Activated B cell treated with CpG ODN at 0.5 μM for 24 hours (primary cell): Measurements from ENCODE around the gene FLNB. TPM values are rescaled to one million over a fixed set of nuclear protein-coding genes. Genes with fewer than 3 reads are reported as not detected.
A peak's percentile ranks its signal among the peaks of the same experiment; 100 is the strongest.

Source experiments
- ATAC-seq: fragments of 200-7000 bp; cut with Tn5 transposase; one replicate; pipeline ENCODE4 v1.10.0; 2021; ENCODE audit warnings: low read depth, mild to moderate bottlenecking, moderate library complexity
- CTCF ChIA-PET: fragments of 350-600 bp; sonication (Branson Sonifier 250); formaldehyde crosslinking; loops from one replicate; lab custom pipeline; 2021; ENCODE audit warnings: antibody characterized with exemption; lab: Charles Lee
- POLR2A ChIA-PET: fragments of 350-600 bp; sonication (Branson Sonifier 250); formaldehyde crosslinking; loops from one replicate; lab custom pipeline; 2021; ENCODE audit warnings: antibody characterized with exemption; lab: Charles Lee
- DNase-seq: peaks from one replicate; pipeline ENCODE4 v3.0.0; 2022
- H3K27ac Mint-ChIP-seq: one replicate; pipeline ENCODE4 v1.8.0; 2020; ENCODE audit warnings: mixed read lengths
- H3K27me3 Mint-ChIP-seq: one replicate; pipeline ENCODE4 v1.8.0; 2021; ENCODE audit warnings: mixed read lengths
- H3K36me3 Mint-ChIP-seq: one replicate; pipeline ENCODE4 v1.8.0; 2021; ENCODE audit warnings: low read depth, mixed read lengths
- H3K4me1 Mint-ChIP-seq: one replicate; pipeline ENCODE4 v1.8.0; 2021; ENCODE audit warnings: mixed read lengths
- H3K4me3 Mint-ChIP-seq: one replicate; pipeline ENCODE4 v1.8.0; 2020; ENCODE audit warnings: mild to moderate bottlenecking, mixed read lengths
- H3K9me3 Mint-ChIP-seq: one replicate; pipeline ENCODE4 v1.8.0; 2020; ENCODE audit warnings: mixed read lengths
- intact Hi-C: fragments of 100-400 bp; cut with micrococcal nuclease; formaldehyde crosslinking; loops from one replicate; pipeline ENCODE4 v1.15.1; 2024
- total RNA-seq: library from RNA; stranded (reverse); gene quantifications from 2 replicates; pipeline ENCODE4 v1.2.3, GENCODE V29; 2022
- TF ChIP-seq, protein P1 (sequence below): fragments of 200-600 bp; IDR thresholded peaks from one replicate; pipeline ENCODE4 v1.8.0; 2022; ENCODE audit warnings: antibody characterized with exemption, mild to moderate bottlenecking

The FLNB gene
- total RNA-seq, 1 donor from 2014 or later: 16.7 TPM

- peak overlapping the region; percentile 81 for H3K4me3 Mint-ChIP-seq
- no peak overlapping the region for H3K27ac Mint-ChIP-seq
- H3K36me3 Mint-ChIP-seq: no peaks in the 10 kb centered on the region
- ATAC-seq (peak; percentile 96), DNase-seq (peak; percentile 91)
- H3K27me3 Mint-ChIP-seq: no peaks in the 10 kb centered on the region
- H3K9me3 Mint-ChIP-seq: no peaks in the 10 kb centered on the region
- intact Hi-C loops: loop anchor here (1.0 to 10.0 kb wide), 8 partner anchors 122 to 1003 kb away; partner anchors contain the start of gene FLNB
- POLR2A ChIA-PET: interaction anchor here (0.6 to 2.2 kb wide), 8 partner anchors 19 to 169 kb away, joined by 3 to 17 read pairs (median 6); partner anchors contain the start of genes HTD2 and RPP14
- TF ChIP-seq, protein P1, sequence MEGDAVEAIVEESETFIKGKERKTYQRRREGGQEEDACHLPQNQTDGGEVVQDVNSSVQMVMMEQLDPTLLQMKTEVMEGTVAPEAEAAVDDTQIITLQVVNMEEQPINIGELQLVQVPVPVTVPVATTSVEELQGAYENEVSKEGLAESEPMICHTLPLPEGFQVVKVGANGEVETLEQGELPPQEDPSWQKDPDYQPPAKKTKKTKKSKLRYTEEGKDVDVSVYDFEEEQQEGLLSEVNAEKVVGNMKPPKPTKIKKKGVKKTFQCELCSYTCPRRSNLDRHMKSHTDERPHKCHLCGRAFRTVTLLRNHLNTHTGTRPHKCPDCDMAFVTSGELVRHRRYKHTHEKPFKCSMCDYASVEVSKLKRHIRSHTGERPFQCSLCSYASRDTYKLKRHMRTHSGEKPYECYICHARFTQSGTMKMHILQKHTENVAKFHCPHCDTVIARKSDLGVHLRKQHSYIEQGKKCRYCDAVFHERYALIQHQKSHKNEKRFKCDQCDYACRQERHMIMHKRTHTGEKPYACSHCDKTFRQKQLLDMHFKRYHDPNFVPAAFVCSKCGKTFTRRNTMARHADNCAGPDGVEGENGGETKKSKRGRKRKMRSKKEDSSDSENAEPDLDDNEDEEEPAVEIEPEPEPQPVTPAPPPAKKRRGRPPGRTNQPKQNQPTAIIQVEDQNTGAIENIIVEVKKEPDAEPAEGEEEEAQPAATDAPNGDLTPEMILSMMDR: peak; percentile 27
- H3K4me1 Mint-ChIP-seq: peaks cover 24% of the 10 kb centered on the region
- CTCF ChIA-PET: interaction anchor here (0.6 to 4.1 kb wide), 24 partner anchors 10 to 454 kb away, joined by 3 to 46 read pairs (median 4); partner anchors contain the start of genes FLNB, HTD2 and RPP14
Observed at GRCh38 chr3:58177747-58178527, 169.7 kb downstream of the FLNB start.

GRCh38 chr3:58178528-58179234 lies 170.5 kb downstream of the FLNB start:
- Mint-ChIP-seq H3K4me3 (peak overlapping the region; percentile 81), H3K4me1 (peaks cover 24% of the 10 kb centered on the region), H3K9me3 (no peaks in the 10 kb centered on the region), H3K36me3 (no peaks in the 10 kb centered on the region), H3K27ac (no peak overlapping the region), H3K27me3 (no peaks in the 10 kb centered on the region)
- CTCF ChIA-PET: interaction anchor here (0.8 to 4.1 kb wide), 16 partner anchors 9 to 453 kb away, joined by 3 to 46 read pairs (median 5); partner anchors contain the start of genes FLNB, HTD2 and RPP14
- TF ChIP-seq, protein P1: no peak
- DNase-seq (no peak), ATAC-seq (no peak)
- intact Hi-C loops: loop anchor here (5.0 to 10.0 kb wide), 3 partner anchors 216 to 1004 kb away; no protein-coding TSS in a partner anchor
- POLR2A ChIA-PET: interaction anchor here (0.6 to 2.2 kb wide), 7 partner anchors 18 to 170 kb away, joined by 3 to 17 read pairs (median 6); partner anchors contain the start of genes HTD2 and RPP14

DNA sequence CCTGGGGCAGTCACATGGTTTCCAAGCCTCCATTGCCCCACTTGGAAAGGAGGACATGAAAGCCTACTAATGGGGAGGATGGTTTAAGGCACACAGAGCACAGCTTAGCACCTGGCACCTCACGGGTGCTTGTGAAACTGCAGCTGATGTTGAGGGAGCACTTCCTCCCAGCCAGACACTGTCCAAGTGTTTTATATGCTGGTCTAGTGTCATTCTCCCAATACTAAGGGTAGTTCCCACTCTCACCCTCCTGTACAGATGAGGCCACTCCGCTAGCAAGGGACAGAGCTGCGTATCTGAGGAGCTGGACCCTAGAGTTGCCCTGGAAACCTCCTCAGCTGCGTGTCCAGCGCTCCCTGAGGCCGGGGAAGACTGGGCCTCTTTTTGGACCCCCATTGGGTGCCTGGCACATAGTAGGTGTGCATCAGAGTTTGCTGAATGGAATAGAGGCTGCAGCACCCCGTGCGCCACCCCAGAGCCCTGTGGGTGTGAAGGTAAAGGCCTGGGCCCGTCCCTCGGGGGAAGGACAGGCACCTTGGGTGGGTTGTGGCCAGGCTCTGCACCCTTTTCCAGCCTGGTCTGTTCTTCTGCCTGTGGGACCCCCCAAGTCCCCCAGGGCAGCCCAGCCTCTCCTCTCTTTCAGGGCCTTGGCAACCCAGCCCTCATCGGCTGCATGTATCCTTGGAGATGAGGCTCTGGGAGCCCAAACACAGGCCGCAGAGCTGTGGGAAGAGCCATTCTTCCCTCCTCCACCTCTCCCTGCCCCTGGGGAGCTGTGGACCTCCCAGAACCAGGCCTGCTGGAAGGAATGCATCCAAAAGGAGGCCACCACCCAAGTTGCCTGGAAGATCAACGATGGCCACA lies 171.2 kb downstream of the FLNB start:
- Mint-ChIP-seq H3K27me3 (no peaks in the 10 kb centered on the region), H3K4me3 (no peak overlapping the region), H3K36me3 (no peaks in the 10 kb centered on the region), H3K9me3 (no peaks in the 10 kb centered on the region), H3K27ac (no peak overlapping the region), H3K4me1 (peaks cover 24% of the 10 kb centered on the region)
- ChIA-PET POLR2A (interaction anchor here (0.5 to 2.2 kb wide), 3 partner anchors 17 to 127 kb away, joined by 3 to 10 read pairs (median 7); partner anchors contain the start of genes HTD2 and RPP14), CTCF (interaction anchor here (0.7 to 4.1 kb wide), 8 partner anchors 9 to 451 kb away, joined by 3 to 46 read pairs (median 18); partner anchors contain the start of genes HTD2 and RPP14)
- TF ChIP-seq, protein P1: no peak
- ATAC-seq: no peak
- intact Hi-C loops: loop anchor here (5.0 to 10.0 kb wide), 3 partner anchors 217 to 1005 kb away; no protein-coding TSS in a partner anchor
- DNase-seq: no peak

DNA sequence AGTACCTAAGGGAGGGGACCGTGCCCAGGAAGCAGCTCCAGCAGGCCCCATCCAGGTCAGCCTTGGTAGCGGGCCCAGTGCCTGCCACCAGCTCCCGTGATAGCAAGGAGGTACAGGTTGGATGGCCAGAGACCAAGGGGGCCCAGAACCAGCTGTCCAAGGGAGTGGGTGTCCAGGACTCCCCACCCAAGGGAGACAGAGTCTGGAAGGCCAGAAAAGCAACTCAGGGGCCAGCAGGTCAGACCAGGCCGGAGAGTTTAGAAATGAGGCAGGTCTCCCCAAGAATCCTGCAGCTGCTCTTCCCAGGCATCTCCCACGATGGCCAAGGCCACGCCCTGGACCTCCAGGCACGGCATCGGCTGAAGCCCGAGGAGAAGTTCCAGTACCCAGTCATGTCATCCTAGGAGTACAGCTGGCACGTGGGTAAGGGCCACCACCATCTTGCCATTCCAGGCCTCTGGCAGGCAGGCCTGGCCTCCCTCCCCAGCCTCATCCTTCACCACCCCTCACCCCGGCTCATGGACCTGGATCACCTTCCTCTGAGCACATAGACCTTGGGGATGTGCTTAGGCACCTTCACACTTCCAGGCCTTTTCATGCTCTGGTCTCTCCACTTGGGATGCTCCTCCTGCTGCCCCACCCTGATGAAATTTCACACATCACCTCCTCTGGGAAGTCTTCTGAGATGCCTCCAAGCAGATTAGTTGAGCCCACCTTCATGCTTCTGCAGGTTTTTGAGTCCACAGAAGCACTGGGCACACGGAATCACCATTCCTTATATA lies 172.1 kb downstream of the FLNB start:
- TF ChIP-seq, protein P1: no peak
- H3K4me1 Mint-ChIP-seq: peaks cover 24% of the 10 kb centered on the region
- CTCF ChIA-PET: interaction anchor here (3.5 to 4.1 kb wide), 2 partner anchors 120 to 127 kb away, joined by 34 to 46 read pairs; partner anchors contain the start of genes HTD2 and RPP14
- H3K36me3 Mint-ChIP-seq: no peaks in the 10 kb centered on the region
- ATAC-seq (no peak), DNase-seq (no peak)
- H3K27me3 Mint-ChIP-seq: no peaks in the 10 kb centered on the region
- intact Hi-C loops: no loop called here
- no peak overlapping the region for H3K27ac Mint-ChIP-seq
- no peak overlapping the region for H3K4me3 Mint-ChIP-seq
- POLR2A ChIA-PET: interaction anchor here (0.5 to 0.6 kb wide), 2 partner anchors 16 to 37 kb away, joined by 3 to 7 read pairs; no protein-coding TSS in a partner anchor
- H3K9me3 Mint-ChIP-seq: no peaks in the 10 kb centered on the region
